Endodermal cell (in vitro differentiated cells): Measurements from ENCODE around the gene SNAI1. TPM values are rescaled to one million over a fixed set of nuclear protein-coding genes. Genes with fewer than 3 reads are reported as not detected.
A peak's percentile ranks its signal among the peaks of the same experiment; 100 is the strongest.

Experiments used
- DNase-seq: peaks from one replicate; pipeline ENCODE4 v3.0.0-alpha.2; 2017
- H3K27ac ChIP-seq: 2 replicates; pipeline ENCODE4 v1.5.1; 2013; ENCODE audit warnings: mild to moderate bottlenecking, low read depth, low read length, moderate library complexity
- H3K27me3 ChIP-seq: 2 replicates; pipeline ENCODE4 v1.6.1; 2013; ENCODE audit warnings: mild to moderate bottlenecking, low read length, moderate library complexity; ENCODE audit not compliant: insufficient read depth, control insufficient read depth, poor library complexity, severe bottlenecking
- H3K36me3 ChIP-seq: 2 replicates; pipeline ENCODE4 v1.7.0; 2013; ENCODE audit warnings: mild to moderate bottlenecking, low read length, moderate library complexity; ENCODE audit not compliant: control insufficient read depth, insufficient read depth
- H3K4me1 ChIP-seq: one replicate; pipeline ENCODE4 v1.7.0; 2013; ENCODE audit warnings: low read length; ENCODE audit not compliant: control insufficient read depth, insufficient read depth
- H3K4me3 ChIP-seq: 2 replicates; pipeline ENCODE4 v1.5.1; 2013; ENCODE audit warnings: mild to moderate bottlenecking, low read length, moderate library complexity
- H3K9ac ChIP-seq: 2 replicates; pipeline ENCODE4 v1.6.1; 2013; ENCODE audit warnings: mild to moderate bottlenecking, low read length, moderate library complexity; ENCODE audit not compliant: poor library complexity, severe bottlenecking; ENCODE audit errors: extremely low read depth
- H3K9me3 ChIP-seq: 2 replicates; pipeline ENCODE4 v1.6.1; 2013; ENCODE audit warnings: mild to moderate bottlenecking, low read length, moderate library complexity; ENCODE audit not compliant: control insufficient read depth
- H3K27ac Mint-ChIP-seq: 2 replicates; pipeline ENCODE4 v1.8.0; 2020; ENCODE audit warnings: mixed read lengths
- H3K27me3 Mint-ChIP-seq: 2 replicates; pipeline ENCODE4 v1.8.0; 2021; ENCODE audit warnings: mild to moderate bottlenecking, mixed read lengths; ENCODE audit not compliant: insufficient read depth
- H3K36me3 Mint-ChIP-seq: 2 replicates; pipeline ENCODE4 v1.8.0; 2020; ENCODE audit warnings: low read depth, mixed read lengths
- H3K4me1 Mint-ChIP-seq: 2 replicates; pipeline ENCODE4 v1.8.0; 2020; ENCODE audit warnings: mixed read lengths
- H3K4me3 Mint-ChIP-seq: 2 replicates; pipeline ENCODE4 v1.8.0; 2020; ENCODE audit warnings: mild to moderate bottlenecking, moderate library complexity, mixed read lengths
- H3K9me3 Mint-ChIP-seq: 2 replicates; pipeline ENCODE4 v1.8.0; 2020; ENCODE audit warnings: mild to moderate bottlenecking, mixed read lengths
- CTCF ChIP-seq: fragments of 200-600 bp; sonication (generic); conservative IDR thresholded peaks from 2 replicates; pipeline ENCODE4 v1.5.0; 2021; ENCODE audit warnings: antibody characterized with exemption, mild to moderate bottlenecking
- WGBS, 2 experiments: methylation state at CpG; one replicate each; pipeline versions ENCODE4 v1.1.5 to v1.1.7; 2013; ENCODE audit warnings: missing lambda C conversion rate in 2 of 2, mixed read lengths in 1 of 2; ENCODE audit not compliant: insufficient coverage in 1 of 2, insufficient read length in 1 of 2; 5-methylcytosine and 5-hydroxymethylcytosine counted together
- total RNA-seq, 2 donors: library from RNA; stranded (reverse); fragmentation: NEBNext Ultra II Directional in 1 of 2; extraction: Animal tissue kit (Norgen Biotek cat#: 25700) in 1 of 2; gene quantifications; 2 replicates in 1 of 2; 3 replicates in 1 of 2; pipeline ENCODE4 v1.2.1, GENCODE V29; 2021

SNAI1 gene
- total RNA-seq, 2 donors from 2014 or later, result 10.6 to 13.1 TPM

DNA sequence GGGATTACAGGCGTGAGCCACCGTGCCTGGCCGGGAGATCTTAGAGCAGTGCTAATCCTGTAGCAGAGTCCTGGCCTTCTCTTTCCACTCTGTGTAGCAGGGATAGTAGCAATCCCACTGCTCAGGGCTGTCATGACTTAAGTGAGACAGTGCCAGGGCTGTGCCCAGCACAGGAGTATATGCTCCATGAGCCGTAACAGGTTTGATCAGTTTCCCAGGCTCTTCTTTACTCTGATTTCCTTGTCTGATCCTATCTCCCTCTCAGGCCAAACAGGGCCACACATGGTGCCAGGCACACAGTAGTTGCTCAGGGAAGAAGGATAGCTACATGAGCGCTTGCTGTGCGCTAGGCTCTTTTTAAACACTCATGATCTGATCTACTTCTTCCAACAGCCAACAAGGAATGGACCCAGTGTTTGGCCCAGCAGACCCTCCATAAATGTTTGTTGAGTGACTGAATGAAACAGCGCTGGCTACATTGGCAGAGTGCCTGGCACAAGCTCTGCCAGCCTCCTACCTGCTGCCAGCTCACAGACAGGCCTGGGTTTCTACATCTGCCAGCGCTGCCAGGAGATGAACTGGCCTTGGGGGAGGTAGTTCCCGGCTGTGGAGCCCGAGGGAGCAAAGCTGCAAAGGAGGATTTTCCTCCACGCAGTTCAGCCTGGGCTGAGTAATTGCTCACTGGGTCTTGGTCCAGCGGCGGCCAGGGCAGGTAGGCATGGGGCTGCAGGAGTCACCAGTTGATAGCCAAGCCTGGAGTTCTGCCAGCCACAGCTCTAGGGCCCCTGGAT lies 36.9 kb downstream of the SNAI1 start:
- no peaks in the 10 kb centered on the region for H3K27me3 Mint-ChIP-seq
- H3K27ac Mint-ChIP-seq, result no peak overlapping the region
- peaks cover 12% of the 10 kb centered on the region for H3K4me1 Mint-ChIP-seq
- peaks cover 8% of the 10 kb centered on the region for H3K4me1 ChIP-seq
- 94% methylated on average over 11 to 13 of the region's 13 CpGs for WGBS, 2 experiments
- H3K27ac ChIP-seq, result no peak overlapping the region
- no peak for TF ChIP-seq CTCF
- H3K4me3 Mint-ChIP-seq, result no peak overlapping the region
- H3K36me3 Mint-ChIP-seq, result no peaks in the 10 kb centered on the region
- no peaks in the 10 kb centered on the region for H3K36me3 ChIP-seq
- no peaks in the 10 kb centered on the region for H3K27me3 ChIP-seq
- no peak overlapping the region for H3K4me3 ChIP-seq
- no peaks in the 10 kb centered on the region for H3K9me3 Mint-ChIP-seq
- H3K9me3 ChIP-seq, result no peaks in the 10 kb centered on the region
- H3K9ac ChIP-seq, result no peak overlapping the region
- DNase-seq, result peak; percentile 45

DNA sequence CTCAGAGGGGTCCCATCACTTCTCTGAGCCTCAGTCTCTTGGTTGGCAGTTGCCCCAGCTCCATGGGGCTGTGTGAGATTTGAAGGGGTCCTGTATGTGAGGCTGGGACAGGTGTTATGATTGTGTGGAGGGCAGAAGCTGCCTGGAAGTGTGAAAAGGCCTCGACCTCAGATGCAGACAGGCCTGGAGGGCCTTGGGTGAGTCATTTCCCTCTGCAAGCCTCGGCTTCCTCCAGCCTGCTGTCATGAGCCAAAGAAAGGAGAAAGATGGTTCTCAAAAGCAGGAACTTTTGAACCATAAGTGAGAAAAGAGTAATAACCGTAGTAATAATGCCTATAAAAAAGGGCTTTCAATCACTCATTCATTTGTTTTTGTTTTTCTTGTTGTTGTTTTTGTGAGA lies 37.5 kb downstream of the SNAI1 start:
- H3K4me1 ChIP-seq, result peaks cover 8% of the 10 kb centered on the region
- Mint-ChIP-seq H3K27ac (no peak overlapping the region), H3K9me3 (no peaks in the 10 kb centered on the region), H3K27me3 (no peaks in the 10 kb centered on the region), H3K4me3 (no peak overlapping the region), H3K4me1 (peaks cover 10% of the 10 kb centered on the region), H3K36me3 (no peaks in the 10 kb centered on the region)
- H3K27me3 ChIP-seq, result no peaks in the 10 kb centered on the region
- no peaks in the 10 kb centered on the region for H3K9me3 ChIP-seq
- 80 to 92% methylated on average over 3 of the region's 3 CpGs for WGBS, 2 experiments
- DNase-seq, result no peak
- no peak overlapping the region for H3K9ac ChIP-seq
- no peak overlapping the region for H3K27ac ChIP-seq
- no peak for TF ChIP-seq CTCF
- no peak overlapping the region for H3K4me3 ChIP-seq
- no peaks in the 10 kb centered on the region for H3K36me3 ChIP-seq

GRCh38 chr20:50022676-50023075 lies 39.9 kb downstream of the SNAI1 start:
- no peaks in the 10 kb centered on the region for H3K4me1 ChIP-seq
- no peak overlapping the region for H3K4me3 Mint-ChIP-seq

More at GRCh38 chr20:50022676-50023075, 39.9 kb downstream of the SNAI1 start:
- no peak for DNase-seq
- H3K4me3 ChIP-seq, result no peak overlapping the region
- no peaks in the 10 kb centered on the region for H3K4me1 Mint-ChIP-seq
- H3K27ac Mint-ChIP-seq, result no peak overlapping the region
- 95 to 97% methylated on average over 4 to 6 of the region's 6 CpGs for WGBS, 2 experiments
- no peaks in the 10 kb centered on the region for H3K27me3 Mint-ChIP-seq
- no peak overlapping the region for H3K9ac ChIP-seq
- no peak overlapping the region for H3K27ac ChIP-seq
- no peaks in the 10 kb centered on the region for H3K9me3 Mint-ChIP-seq
- no peaks in the 10 kb centered on the region for H3K9me3 ChIP-seq
- H3K36me3 ChIP-seq, result no peaks in the 10 kb centered on the region
- no peaks in the 10 kb centered on the region for H3K27me3 ChIP-seq
- no peak for TF ChIP-seq CTCF
- H3K36me3 Mint-ChIP-seq, result no peaks in the 10 kb centered on the region
